WERI-Rb-1 (cell line): Measurements from ENCODE around the gene CBFB.

Experiments
- DNase-seq: peaks from one replicate; pipeline ENCODE4 v3.0.0-alpha.2; 2020
- H3K27ac ChIP-seq: fragments of 250-450 bp; sonication (Bioruptor Pico); 2 replicates; pipeline ENCODE4 v1.5.1; 2020; ENCODE audit warnings: mild to moderate bottlenecking, moderate library complexity
- H3K27me3 ChIP-seq: fragments of 250-450 bp; sonication (Bioruptor Pico); 2 replicates; pipeline ENCODE4 v1.5.1; 2021; ENCODE audit warnings: mild to moderate bottlenecking, low read depth, moderate library complexity; ENCODE audit not compliant: insufficient read depth, severe bottlenecking
- H3K36me3 ChIP-seq: fragments of 250-450 bp; sonication (Bioruptor Pico); 2 replicates; pipeline ENCODE4 v1.5.1; 2020; ENCODE audit warnings: mild to moderate bottlenecking, moderate library complexity
- H3K4me3 ChIP-seq: 2 replicates; pipeline ENCODE4 v1.5.1; 2011; ENCODE audit warnings: low read depth, mild to moderate bottlenecking, control low read depth, low read length
- H3K9me3 ChIP-seq: fragments of 250-450 bp; sonication (Bioruptor Pico); 2 replicates; pipeline ENCODE4 v1.5.1; 2021; ENCODE audit warnings: mild to moderate bottlenecking, moderate library complexity; ENCODE audit not compliant: severe bottlenecking
- CTCF ChIP-seq: IDR thresholded peaks from 2 replicates; pipeline ENCODE4 v1.5.1; 2011; ENCODE audit warnings: low read depth, mild to moderate bottlenecking, control low read depth, inconsistent platforms, low read length

The CBFB gene

GRCh38 chr16:67028696-67029253 lies at the start of gene CBFB:
Gene CBFB, plus strand, starts transcription at chr16:67029149. Its CDS starts 259 bp downstream, at chr16:67029408.
- Histone ChIP-seq H3K27ac (peak within 1 kb of the TSS; percentile 96), H3K27me3 (no peaks in the 10 kb centered on the region), H3K36me3 (peaks cover 40% of the 10 kb centered on the region), H3K4me3 (peak within 1 kb of the TSS; percentile 84), H3K9me3 (no peaks in the 10 kb centered on the region)
- DNase-seq = peak; percentile 94
- 0 out of 2 replicates have a peak, but pooled peaks have one; percentile 9 for TF ChIP-seq CTCF

- Histone ChIP-seq H3K9me3 (no peaks in the 10 kb centered on the region), H3K27ac (no peak overlapping the region), H3K27me3 (no peaks in the 10 kb centered on the region), H3K36me3 (no peaks in the 10 kb centered on the region), H3K4me3 (no peak overlapping the region)
- no peak for TF ChIP-seq CTCF
- DNase-seq = no peak
Measured at GRCh38 chr16:66983033-66983432, 45.9 kb upstream of the CBFB start.

- Histone ChIP-seq H3K36me3 (no peaks in the 10 kb centered on the region), H3K27ac (no peak overlapping the region), H3K9me3 (no peaks in the 10 kb centered on the region), H3K4me3 (no peak overlapping the region), H3K27me3 (no peaks in the 10 kb centered on the region)
- TF ChIP-seq CTCF = no peak
- no peak for DNase-seq
Measured at GRCh38 chr16:66984892-66985311, 44.0 kb upstream of the CBFB start.

GRCh38 chr16:66986559-66986958 lies 42.4 kb upstream of the CBFB start:
- no peak for TF ChIP-seq CTCF
- no peak overlapping the region for H3K27ac ChIP-seq
- DNase-seq = no peak
- no peaks in the 10 kb centered on the region for H3K27me3 ChIP-seq
- H3K9me3 ChIP-seq = no peaks in the 10 kb centered on the region
- H3K4me3 ChIP-seq = no peak overlapping the region
- H3K36me3 ChIP-seq = no peaks in the 10 kb centered on the region

GRCh38 chr16:66988197-66988788 lies 40.7 kb upstream of the CBFB start, which contains the start of gene CES4A:
Gene CES4A, plus strand, starts transcription at chr16:66988589. Its CDS starts 184 bp downstream, at chr16:66988773.
- peak within 1 kb of the TSS; percentile 39 for H3K27ac ChIP-seq
- no peaks in the 10 kb centered on the region for H3K36me3 ChIP-seq
- H3K4me3 ChIP-seq = no peak within 1 kb of the TSS
- no peaks in the 10 kb centered on the region for H3K9me3 ChIP-seq
- no peaks in the 10 kb centered on the region for H3K27me3 ChIP-seq
- DNase-seq = peak; percentile 68
- TF ChIP-seq CTCF = no peak
